ENCODE data around the gene CD81.
A peak's percentile ranks its signal among the peaks of the same experiment; 100 is the strongest.

The CD81 gene

DNA sequence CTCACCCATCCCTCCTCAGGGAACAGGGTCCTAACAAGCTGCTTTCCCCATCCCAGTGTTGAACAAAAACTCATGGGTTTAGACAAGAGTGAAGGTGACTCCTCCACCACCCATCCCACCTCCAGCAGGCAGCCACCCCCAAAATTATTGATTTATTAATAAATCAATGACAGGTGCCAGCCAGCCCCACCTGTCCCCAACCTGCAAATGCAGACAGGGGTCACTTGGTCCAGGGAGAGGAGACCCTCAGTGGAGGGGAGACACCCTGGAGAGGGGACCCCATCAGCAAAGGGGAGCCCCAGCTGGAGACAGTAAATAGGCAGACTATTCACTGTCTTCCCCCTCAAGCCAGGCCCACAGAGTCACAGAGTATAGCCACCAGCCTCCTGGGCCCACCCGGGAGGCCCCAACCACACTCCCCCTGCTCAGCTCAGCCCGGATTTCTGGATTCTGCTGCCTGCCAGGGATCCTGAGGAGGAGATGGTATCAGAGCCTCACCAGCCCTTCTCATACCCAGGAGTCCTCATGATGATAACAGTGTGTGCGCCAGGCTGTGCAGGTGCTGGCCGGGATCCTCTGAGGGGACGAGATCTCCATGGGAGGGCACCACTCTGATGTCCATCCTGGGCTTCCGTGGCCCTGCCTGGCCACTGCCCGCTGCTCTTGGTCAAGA is 8.8 kb upstream of the CD81 start:
- no peak overlapping the region for H3K4me3 ChIP-seq (ENCODE audit: low read length)
- no peak for DNase-seq (ENCODE audit: low read depth)
- TF ChIP-seq CTCF (IDR thresholded peaks at IDR 0.05; ENCODE audit: insufficient read depth, low read depth, low read length, missing control alignments) = no peak

DNA sequence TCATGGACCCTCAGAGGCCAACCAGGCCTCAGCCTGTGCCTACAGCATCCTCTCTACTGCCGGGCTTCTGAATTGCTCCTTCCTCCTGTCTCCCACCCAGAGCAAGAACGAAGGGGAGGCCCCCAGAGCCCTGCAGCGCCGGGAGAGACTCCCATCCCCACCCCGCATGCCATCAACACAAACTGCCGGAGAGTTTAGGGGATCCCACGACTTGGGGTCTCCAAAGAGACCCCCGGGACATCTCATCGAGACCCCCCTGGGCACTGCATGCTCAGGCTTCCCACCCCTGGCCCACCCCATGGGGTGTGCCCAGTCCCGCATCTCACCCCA is 8.3 kb upstream of the CD81 start:
- no peak for TF ChIP-seq CTCF (IDR thresholded peaks at IDR 0.05; ENCODE audit: insufficient read depth, low read depth, low read length, missing control alignments)
- H3K4me3 ChIP-seq (ENCODE audit: low read length) = no peak overlapping the region
- DNase-seq (ENCODE audit: low read depth) = no peak

GRCh38 chr11:2369320-2369719 is 7.8 kb upstream of the CD81 start:
- no peak overlapping the region for H3K4me3 ChIP-seq (ENCODE audit: low read length)
- no peak for TF ChIP-seq CTCF (IDR thresholded peaks at IDR 0.05; ENCODE audit: insufficient read depth, low read depth, low read length, missing control alignments)
- no peak for DNase-seq (ENCODE audit: low read depth)

DNA sequence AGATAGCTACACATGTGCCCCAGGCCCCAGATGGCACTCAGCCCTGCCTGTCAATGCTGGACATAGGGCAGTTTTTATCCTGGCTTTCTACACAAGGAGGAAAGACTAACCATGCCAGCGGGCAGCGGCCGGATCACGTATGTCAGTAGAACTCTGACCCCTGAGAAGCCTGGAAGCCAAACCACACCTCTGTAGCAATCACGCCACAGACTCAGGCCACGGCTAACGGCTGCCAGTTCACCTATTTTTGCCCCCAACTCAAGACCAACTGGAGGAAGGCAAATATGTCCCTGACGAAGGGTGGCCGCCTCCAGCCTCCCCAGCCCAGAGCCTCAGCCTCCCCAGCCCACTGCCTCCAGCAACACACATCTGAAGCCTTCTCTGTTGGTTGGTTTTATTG is 7.2 kb upstream of the CD81 start:
- no peak for TF ChIP-seq CTCF (IDR thresholded peaks at IDR 0.05; ENCODE audit: insufficient read depth, low read depth, low read length, missing control alignments)
- H3K4me3 ChIP-seq (ENCODE audit: low read length) = no peak overlapping the region
- no peak for DNase-seq (ENCODE audit: low read depth)

GRCh38 chr11:2374456-2375201 is 2.5 kb upstream of the CD81 start:
- DNase-seq (ENCODE audit: low read depth) = no peak
- H3K4me3 ChIP-seq (ENCODE audit: low read length) = no peak overlapping the region
- no peak for TF ChIP-seq CTCF (IDR thresholded peaks at IDR 0.05; ENCODE audit: insufficient read depth, low read depth, low read length, missing control alignments)

DNA sequence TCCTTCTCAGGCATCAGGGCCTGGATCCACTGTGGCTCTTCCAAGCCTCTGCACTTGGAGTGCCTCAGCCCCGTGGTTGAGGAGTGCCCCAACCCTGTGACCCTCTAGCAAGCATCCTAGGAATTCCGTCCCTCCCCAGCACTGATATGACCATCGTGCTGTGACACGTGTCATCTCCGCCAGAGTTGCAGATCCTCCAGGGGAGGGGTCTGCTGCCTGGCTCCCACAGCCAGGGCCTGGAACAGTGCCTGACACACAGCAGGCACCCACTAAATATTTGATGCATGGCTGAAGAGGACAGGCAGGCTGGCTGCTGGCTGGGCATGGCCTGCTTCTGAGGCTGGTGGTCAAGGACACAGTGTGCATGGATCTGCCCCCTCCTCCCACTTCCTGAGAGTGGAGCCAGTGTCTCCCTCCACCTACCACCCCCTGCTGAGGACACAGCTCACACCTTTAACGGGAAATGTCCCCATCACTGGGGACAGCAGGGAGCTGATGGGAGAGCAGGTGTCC is 1.7 kb upstream of the CD81 start:
- no peak overlapping the region for H3K4me3 ChIP-seq (ENCODE audit: low read length)
- peak; percentile 5 for TF ChIP-seq CTCF (IDR thresholded peaks at IDR 0.05; ENCODE audit: insufficient read depth, low read depth, low read length, missing control alignments)
- DNase-seq (ENCODE audit: low read depth) = no peak

Measured in epithelial cell of esophagus (primary cell).